Glomerular visceral epithelial cell (primary cell): Measurements from ENCODE around the gene ZBTB20.

Experiments used
- DNase-seq: peaks from one replicate; pipeline ENCODE4 v3.0.0-alpha.2; 2016; ENCODE audit errors: extremely low spot score

ZBTB20 gene

DNA sequence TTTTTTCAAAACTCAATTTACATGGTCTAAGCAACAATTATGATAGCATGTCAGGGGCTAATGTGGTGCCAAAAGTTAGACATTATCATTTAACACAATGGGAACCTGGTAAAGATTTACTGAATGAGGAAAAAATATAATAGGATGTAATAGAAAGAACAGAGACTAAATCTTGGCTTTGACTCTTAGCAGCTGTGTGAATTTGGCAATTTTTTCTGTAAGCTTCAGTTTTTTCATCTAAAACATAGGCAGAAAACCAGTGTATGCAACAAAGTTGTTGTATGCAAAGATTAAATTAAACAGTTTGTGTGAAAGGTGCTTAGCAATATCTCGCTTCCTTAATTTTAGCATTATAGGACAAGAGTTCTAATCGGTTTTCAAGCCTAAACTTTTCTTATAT, 57.6 kb downstream of the ZBTB20 start:
- DNase-seq: no peak

- DNase-seq: no peak
Observed at GRCh38 chr3:115087512-115087911, 59.6 kb downstream of the ZBTB20 start.

DNA sequence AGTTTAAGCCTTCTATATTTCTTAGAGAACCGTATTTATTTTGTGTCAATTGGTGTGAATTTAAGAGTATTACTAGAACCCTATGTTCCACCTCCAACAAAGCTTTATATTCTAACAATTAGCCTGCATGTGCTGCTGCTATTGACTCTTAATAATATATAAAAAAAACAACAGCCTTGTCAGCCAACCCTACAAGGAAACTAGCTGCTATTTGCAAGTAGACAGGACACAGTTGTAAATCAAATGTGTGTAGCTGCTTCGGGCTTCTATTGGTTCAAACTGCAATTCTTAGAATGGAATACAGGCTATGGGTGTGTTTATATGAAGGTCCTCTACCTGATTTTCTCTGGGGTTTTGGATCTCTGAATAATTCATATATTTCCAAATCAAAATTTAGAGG, 60.7 kb downstream of the ZBTB20 start:
- no peak for DNase-seq

DNA sequence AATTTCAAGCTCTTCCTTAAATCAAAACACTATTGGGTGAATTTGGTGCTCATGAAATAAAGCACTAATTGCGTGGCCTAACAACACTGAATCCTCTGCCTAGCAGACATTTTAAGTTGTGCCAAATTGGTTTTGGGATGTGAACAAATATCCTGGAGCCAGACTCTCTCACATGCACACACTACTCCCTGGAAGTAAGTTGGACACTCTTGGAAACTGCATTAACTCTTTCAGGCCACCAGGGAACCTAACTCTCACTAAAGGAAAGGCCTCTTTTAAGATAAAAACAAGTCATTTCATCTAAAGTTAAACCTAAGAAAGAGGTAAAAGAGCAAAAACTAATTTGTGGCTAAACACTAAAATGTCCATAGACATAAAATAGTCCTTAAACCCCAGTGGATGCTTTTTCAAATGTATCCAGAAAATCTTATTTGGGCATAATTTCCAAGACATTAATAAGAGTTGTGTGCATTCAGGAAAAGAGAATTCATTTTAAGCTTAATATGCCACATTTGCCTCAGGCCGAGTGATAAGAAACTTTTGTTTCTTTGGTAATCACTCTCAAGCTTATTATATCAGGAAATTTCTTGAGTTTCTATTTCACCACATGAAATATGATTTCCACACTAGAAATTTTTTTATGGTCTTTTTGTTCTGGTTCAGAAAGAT, 61.8 kb downstream of the ZBTB20 start:
- DNase-seq: no peak

- DNase-seq: no peak
Observed at GRCh38 chr3:115084686-115085085, 62.4 kb downstream of the ZBTB20 start.

GRCh38 chr3:115082260-115082659, 64.8 kb downstream of the ZBTB20 start:
- no peak for DNase-seq

GRCh38 chr3:115081444-115081843, 65.6 kb downstream of the ZBTB20 start:
- no peak for DNase-seq

DNA sequence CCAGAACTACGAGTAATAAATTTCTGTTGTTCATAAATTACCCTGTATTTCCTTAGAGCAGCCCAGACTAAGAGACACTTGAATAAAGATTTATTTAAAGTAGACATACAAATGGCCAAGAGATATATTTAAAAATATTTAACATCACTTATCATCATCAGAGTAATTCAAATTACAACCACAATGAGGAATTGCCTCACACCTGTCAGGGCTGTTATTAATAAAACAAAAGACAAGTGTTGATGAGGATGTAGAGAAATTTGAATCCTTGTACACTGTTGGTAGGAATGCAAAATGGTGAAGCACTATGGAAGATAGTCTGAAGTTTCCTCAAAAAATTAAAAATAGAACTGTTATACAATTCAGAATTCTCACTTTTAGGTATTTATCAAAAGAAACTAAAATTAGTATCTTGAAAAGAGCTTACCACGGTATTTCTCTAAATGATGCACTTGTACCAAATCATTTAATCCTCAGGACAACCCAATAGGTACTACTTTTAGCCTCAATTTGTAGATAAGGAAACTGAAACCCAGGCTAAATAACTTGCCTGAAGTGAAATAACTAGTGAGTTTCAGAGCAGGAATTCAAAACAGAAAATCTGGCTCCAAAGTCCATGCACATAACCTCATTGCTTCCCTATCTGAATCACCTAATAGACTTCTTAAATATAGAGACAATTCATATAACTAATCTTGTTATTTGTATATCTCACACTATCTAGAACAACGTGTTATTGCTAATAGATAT, 69.4 kb downstream of the ZBTB20 start:
- DNase-seq: no peak

- DNase-seq: no peak
Observed at GRCh38 chr3:115074502-115074901, 72.6 kb downstream of the ZBTB20 start.

GRCh38 chr3:115072265-115073021, 74.6 kb downstream of the ZBTB20 start:
- DNase-seq: no peak

DNA sequence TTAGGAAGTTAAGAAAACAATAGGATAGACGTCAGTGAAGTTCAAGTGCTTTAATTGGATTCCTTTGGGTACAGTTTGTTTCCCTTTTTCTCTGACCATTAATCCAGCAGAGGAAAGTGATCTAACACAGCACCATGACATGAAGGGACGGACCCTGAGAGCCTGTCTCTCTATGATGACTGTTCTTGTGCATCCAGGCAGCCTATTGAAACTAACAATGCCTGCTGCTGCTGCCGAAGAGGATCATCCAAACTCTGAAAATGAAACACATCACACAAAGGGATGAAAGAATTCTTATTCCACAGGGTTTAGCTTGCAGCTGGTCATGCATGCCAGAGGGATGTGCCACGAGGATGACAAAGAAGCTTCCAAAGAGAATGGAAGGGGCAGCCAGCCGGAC, 75.5 kb downstream of the ZBTB20 start:
- DNase-seq: peak; percentile 38

GRCh38 chr3:115071166-115071565, 75.9 kb downstream of the ZBTB20 start:
- no peak for DNase-seq

DNA sequence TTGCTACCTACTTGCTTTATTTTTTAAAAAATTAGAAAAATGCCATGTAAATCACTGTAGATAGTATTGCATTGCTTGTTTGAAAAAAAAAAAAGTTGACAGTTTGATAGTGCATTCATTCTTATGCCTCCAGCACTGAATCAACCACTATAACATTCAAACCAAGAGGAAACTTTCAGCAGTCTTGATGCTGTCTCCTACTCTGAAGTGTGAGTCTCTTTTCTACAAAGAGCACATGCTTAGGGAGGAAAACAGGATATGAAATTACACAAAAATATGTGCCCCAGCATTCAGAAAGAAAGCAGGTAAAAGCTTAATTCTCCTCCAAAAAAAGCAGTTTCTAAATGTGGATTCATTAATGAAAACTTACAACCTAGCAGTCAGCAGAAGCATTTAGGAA, 78.3 kb downstream of the ZBTB20 start:
- DNase-seq: no peak

- DNase-seq: peak; percentile 12
Observed at GRCh38 chr3:115062412-115062956, 84.6 kb downstream of the ZBTB20 start.

GRCh38 chr3:115062009-115062408, 85.1 kb downstream of the ZBTB20 start:
- DNase-seq: no peak

GRCh38 chr3:115052906-115053305, 94.2 kb downstream of the ZBTB20 start:
- no peak for DNase-seq

- DNase-seq: no peak
Observed at GRCh38 chr3:115042351-115042750, 104.7 kb downstream of the ZBTB20 start.

GRCh38 chr3:115040673-115041286, 106.3 kb downstream of the ZBTB20 start:
- DNase-seq: peak; percentile 41

- DNase-seq: no peak
Observed at GRCh38 chr3:115040246-115040645, 106.8 kb downstream of the ZBTB20 start.

GRCh38 chr3:115038817-115039216, 108.3 kb downstream of the ZBTB20 start:
- DNase-seq: no peak

DNA sequence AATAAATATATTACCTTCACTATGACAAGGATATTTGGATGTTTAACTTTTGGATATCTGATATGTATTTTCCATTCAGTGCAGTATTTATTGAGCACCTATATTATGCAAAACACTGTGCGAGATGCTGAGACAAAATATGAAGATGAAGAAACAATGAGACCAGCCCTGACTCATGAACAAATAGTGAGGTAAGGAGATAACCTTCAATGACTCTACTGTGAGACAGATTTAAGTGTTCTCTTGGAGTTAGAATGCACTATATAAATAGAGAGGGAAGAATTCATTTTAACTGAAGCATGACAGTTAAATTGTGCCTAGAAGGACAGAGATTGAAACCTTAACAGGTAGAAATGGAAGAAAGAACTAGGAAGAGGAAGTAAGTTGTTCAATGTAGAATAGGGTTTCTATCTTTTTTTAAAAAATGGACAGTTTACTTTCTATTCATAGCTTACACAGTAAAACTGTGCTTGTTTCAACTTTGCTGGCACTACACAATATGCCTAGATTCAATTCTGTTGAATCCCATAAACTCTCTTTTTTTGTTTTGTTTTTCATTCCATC, 124.2 kb downstream of the ZBTB20 start:
- no peak for DNase-seq

DNA sequence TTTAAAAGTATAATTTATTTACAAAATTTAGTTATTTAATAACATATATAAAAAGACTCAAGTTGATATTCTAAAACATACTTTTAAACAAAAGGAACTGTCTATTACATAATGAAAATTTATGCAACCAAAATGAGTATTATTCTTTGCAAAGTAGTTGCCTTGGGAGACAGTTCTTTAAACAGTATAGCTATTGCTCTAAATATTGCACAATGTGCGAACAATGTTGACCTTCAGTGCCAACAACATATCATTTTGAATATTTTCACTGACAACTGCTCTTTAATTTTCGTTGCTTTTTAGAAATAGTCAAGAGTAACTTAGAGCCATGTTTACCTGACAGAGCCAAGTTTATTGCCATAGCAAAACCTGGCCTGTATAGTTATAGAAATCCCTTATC, 124.9 kb downstream of the ZBTB20 start:
- DNase-seq: no peak
